ENCODE measurements around the gene MRPL34.
"Not testable (repeated sequence)": the region's sequence is repeated elsewhere in the genome, so short reads cannot be mapped to it uniquely, and the experiment has no call there.

MRPL34 gene

DNA sequence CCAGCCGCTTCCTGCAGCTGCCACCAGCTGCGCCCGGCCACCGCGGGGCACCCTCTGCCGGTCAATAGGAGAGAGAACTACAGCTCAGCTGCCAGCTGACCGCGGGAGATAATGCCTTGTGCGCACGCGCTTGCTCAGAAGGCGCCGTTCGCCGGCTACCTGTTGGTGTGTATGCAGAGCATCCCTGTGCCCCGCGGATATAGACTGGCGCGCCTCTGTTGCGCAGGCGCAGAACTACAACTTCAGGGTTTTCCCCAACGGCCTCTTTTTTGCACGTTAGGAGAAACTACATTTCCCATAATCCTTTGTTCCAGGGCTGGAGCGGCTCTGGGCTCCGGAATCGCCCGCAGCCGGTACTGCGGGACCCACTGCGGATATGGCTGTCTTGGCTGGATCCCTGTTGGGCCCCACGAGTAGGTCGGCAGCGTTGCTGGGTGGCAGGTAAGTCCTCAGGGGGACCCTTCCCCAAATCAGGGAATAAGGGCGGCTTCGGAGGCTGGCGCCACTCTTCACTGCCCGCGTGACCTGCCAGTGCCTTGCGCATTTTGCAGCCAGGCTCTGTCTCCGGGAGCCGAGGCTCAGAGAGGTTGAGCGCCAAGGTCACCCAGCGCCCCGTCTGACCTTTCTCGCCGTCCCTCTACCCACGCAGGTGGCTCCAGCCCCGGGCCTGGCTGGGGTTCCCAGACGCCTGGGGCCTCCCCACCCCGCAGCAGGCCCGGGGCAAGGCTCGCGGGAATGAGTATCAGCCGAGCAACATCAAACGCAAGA is at the start of gene MRPL34:
Gene MRPL34 (plus strand): TSS at position 356 of the 768 bp plus-strand sequence. CDS start 21 bp downstream, at position 377.
- peak within 1 kb of the TSS; percentile 81 for H3K27ac ChIP-seq
- DNase-seq (ENCODE audit: low read depth, low spot score): peak; percentile 98

DNA sequence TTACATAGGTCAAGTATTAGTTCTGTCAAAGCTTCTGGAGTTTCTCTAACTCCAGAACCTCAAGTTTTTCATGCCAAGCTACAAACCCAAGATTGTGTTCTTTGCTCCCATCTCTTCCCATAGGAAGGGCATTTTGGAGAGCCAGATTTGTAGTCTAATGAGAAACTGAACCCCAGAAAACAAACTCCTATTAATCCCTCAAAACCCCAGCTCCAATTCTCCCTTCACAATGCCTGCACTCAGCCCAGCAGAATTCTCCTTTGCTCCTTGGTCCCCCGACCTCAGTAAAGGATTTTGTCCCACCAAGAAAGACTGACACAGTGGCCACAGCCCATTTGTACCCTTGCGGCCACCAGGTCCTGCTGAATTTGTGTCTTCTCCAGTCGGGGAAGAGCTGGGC is 49.5 kb upstream of the MRPL34 start:
- H3K27ac ChIP-seq: no peak overlapping the region
- DNase-seq (ENCODE audit: low read depth, low spot score): no peak

DNA sequence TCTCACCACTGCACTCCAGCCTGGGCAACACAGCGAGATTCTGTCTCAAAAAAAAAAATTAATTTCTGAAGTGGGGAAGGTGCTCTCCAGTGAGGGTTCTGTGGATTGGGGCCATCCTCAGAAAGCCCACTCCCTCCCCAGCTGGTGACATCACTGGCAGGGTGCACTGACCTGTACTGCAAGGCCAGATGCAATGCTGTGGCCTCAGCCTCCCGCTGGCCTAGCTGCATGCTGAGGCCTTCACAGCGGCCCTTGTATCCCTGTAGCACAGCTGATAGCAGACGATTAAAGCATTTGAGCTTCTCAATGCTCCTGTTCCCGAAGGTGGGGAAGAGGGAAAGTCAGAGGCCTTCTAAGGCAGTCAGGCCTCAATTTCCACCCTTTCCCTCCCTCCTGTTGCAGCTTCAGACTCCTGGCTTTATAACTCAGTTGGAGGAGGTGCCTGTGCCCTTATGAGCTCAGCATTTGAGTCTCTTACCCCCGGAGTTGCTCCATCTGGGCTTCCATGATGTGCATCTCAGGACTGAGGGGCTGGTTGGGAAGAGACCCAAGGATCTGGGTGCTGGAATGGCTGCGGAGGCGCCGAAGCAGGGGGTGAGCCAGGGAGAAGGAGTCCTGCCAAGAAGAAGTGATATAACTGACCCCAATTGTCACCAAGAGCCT is 46.4 kb upstream of the MRPL34 start:
- DNase-seq (ENCODE audit: low read depth, low spot score): no peak
- H3K27ac ChIP-seq: no peak overlapping the region

DNA sequence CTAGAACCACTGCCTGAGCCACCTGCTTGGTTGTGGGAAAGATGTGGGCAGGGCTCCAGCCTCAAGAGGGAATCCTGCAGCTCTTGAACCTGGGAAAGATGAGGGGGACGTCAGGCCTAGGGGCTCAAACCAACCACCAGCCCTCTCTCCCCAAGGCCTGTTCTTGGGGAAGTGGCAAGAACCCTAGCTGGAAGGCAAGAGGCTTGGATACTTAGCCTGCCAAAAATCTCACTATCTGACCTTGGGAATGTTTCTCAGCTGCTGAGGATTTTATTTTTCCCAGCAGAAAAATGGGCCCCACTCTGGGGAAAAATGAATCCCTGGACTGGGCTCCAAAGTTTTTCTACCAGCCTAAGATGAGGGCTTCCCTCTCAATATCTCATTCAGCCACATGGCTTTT is 45.7 kb upstream of the MRPL34 start:
- H3K27ac ChIP-seq: no peak overlapping the region
- DNase-seq (ENCODE audit: low read depth, low spot score): no peak

DNA sequence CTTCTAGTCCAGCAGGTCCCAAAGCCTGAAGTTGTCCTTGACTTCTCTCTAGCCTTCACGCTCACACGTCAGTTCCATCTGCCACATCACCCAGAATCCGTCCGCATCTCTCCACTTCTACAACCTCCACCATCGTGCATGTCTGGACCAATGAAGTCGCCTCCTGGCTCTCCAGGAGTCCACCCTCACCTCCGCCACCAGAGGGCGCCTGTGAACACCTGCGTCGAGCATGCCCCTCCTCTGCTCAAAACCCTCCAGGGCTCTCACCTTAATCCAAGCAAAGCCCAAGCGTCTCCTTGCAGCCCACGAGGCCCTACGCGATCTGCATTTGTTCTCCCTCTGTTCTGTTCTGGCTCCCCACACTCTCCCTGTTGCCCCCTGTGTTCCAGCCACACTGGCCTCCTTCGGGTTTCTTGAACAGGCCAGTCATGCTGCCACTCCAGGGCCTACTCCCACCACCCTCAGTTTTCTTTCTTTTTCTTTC is 44.8 kb upstream of the MRPL34 start:
- no peak overlapping the region for H3K27ac ChIP-seq
- DNase-seq (ENCODE audit: low read depth, low spot score): no peak

DNA sequence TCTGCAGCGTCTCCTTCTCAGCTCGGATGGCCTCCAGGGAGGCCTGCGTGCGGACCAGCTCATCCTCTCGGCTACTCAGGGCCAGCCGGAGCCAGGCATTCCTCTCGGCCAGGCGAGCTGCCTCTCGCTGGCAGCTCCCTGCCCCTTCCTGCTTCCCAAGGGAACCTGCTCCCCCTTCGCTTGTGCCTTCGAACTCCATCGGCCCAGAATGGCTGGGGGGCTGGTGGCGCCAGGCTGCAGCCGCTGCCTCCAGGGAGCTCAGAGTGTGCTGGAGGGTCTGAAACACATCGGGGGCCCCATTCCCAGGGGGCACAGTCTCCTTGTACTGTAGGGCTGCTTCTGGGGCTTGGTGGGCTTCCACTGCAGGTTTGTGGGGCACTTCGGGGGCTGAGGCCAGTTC is 43.1 kb upstream of the MRPL34 start:
- no peak overlapping the region for H3K27ac ChIP-seq
- DNase-seq (ENCODE audit: low read depth, low spot score): no peak

DNA sequence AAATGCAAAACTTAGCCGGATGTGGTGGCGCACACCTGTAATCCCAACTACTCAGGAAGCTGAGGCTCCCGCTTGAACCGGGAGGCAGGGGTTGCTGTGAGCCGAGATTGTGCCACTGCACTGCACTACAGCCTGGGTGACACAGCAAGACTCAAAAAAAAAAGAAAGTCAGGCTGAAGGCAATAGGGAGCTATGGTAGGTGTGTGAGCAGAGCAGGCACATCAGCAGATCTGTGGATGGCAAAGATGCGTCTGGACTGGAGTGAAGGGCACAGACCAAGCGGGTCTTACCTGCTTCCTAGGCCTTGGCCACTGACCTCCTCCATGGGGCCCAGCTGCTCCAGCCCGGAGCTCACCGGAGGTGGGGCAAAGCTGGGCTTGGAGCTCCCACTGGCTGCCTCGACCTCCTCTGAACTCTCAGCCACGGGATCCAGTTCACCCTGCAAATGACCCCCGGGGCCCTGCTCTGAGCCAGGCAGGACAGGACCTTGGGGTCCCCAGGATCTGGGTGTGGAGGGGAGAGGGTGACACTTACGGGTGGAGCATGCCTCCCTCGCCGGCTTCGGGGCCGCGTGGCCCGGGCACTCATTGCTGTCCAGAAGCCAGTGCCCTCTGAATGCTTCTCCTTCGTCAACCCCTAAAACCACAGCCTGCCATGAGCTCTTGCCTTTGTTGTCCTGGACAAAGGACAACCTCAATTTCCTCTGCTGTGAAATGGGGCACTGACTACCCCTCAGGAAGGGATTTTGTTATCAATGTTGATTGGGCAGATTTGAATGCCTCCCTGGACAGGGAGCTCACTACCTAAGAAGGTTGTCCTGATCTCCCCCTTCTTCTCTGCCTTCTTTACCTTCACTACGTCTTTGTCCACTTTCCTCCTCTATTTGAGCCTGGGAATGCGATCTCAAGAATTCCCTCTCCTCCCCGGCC is 41.7 kb upstream of the MRPL34 start:
- H3K27ac ChIP-seq: no peak overlapping the region
- DNase-seq (ENCODE audit: low read depth, low spot score): no peak

DNA sequence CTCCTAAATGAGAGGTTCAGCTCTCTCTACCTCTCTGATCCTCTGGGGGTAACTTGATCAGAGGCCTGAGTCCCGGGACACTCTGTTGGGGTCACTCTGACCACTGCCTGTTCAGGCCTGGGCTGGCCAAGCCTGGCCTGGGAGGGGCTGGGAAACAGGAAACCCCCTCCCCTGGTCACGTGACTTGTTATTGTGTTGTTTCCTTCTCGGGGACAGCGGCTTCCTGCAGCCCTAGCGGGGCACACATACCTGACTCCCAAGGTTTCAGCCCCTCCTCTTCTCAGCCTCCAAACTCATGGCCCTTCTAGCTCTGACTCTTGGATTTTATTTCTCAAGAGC is 41.1 kb upstream of the MRPL34 start, which contains the start of gene USHBP1:
Gene USHBP1 (minus strand): TSS at position 105 of the 339 bp plus-strand sequence. CDS start 446 bp downstream, outside the sequence.
- no peak for DNase-seq (ENCODE audit: low read depth, low spot score)
- no peak within 1 kb of the TSS for H3K27ac ChIP-seq

DNA sequence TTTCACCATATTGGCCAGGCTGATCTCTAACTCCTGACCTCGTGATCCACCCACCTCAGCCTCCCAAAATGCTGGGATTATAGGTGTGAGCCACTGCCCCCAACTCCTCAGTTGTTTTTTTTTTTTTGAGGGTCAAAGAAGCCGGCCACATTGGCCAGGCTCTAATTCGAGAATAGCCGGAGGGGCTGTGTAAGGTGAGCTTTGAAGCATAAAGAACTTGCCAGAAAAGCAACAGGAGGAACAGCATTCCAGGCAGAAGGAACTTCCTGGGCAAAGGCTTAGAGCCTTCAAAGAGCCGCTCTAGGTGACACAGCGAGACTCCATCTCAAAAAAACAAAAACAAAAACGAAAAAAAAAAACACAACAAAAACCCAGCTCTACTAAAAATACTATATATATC is 39.6 kb upstream of the MRPL34 start:
- H3K27ac ChIP-seq: no peak overlapping the region
- DNase-seq (ENCODE audit: low read depth, low spot score): no peak

DNA sequence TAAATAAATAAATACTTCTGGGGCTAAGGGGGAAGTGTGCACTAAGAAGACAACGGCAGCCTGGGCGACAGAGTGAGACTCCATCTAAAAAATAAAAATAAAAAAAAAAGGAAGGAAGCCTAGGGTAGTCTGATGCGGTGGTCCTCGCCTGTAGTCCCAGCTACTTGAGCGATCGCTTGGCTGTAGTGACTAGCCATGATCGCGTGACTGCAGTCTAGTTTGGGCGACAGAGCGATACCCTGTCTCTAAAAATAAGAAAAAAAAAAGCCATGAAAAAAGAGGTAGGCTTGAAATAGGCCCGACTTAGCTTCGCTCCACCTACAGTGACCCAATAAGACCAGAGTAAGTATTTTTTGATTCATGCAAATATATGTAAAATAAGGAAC is 39.1 kb upstream of the MRPL34 start:
- H3K27ac ChIP-seq: no peak overlapping the region
- no peak for DNase-seq (ENCODE audit: low read depth, low spot score)

DNA sequence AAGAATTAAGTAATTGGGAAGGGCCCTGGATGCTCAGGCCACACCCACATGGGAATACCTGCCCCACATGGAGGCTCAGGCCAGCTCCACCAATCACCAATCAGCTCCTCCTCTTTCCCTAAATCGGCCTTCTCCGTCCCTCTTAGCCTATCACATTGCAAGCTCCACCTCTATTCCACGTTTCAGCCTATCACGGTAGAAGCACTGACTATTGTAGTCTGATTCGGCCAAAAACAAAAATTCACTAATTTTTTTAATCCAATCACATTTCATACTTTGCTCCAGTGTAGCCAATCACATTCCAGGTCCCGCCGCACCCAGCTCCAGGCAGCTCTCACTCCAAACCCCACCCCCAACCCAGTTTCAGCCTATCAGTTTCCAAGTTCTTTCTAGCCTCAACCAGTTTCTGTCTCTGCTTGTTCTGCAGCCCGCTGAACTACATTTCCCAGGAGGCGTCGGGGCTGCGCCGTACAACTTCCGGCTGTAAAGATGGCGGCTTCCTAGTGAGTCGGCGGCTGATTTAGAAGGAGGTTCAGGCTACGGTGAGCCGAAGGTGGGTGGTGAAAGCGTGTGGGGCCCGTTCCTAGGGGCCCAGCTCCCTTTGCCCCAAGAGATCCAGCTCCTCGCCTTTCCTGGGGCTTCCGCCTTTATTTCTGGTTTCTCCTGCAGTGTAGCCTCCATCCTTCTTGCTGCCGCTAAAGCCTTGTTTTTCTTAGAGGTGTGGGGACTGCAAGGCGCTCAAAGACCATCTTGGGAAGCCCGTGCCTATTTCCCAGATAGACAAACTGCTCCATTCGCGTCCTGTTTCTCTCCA is 38.5 kb upstream of the MRPL34 start, which contains the start of gene BABAM1:
Gene BABAM1 (plus strand): TSS at position 469 of the 814 bp plus-strand sequence. CDS start 1,364 bp downstream, outside the sequence.
- DNase-seq (ENCODE audit: low read depth, low spot score): peak; percentile 97
- peak within 1 kb of the TSS; percentile 61 for H3K27ac ChIP-seq

DNA sequence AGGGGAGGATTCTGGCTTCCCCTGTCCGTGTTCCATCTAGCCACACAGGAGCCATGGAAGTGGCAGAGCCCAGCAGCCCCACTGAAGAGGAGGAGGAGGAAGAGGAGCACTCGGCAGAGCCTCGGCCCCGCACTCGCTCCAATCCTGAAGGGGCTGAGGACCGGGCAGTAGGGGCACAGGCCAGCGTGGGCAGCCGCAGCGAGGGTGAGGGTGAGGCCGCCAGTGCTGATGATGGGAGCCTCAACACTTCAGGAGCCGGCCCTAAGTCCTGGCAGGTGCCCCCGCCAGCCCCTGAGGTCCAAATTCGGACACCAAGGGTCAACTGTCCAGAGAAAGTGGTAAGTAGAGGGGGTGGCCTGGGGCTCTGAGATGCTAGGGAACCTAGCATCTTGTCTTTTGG is 36.9 kb upstream of the MRPL34 start:
- DNase-seq (ENCODE audit: low read depth, low spot score): no peak
- H3K27ac ChIP-seq: no peak overlapping the region

DNA sequence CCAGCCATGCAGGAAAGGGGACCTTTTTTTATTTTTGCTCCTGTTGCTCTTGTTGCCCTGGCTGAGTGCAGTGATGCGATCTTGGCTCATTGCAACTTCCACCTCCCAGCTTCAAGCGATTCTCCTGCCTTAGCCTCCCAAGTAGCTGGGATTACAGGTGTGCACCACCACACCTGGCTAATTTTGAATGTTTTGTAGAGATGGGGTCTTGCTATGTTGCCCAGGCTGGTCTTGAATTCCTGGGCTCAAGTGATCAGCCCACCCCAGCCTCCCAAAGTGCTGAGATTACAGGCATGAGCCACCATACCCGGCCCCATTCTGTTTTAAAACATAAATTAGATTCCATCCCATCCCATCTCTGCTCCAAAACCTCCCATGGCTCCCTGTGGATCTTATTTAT is 30.8 kb upstream of the MRPL34 start:
- H3K27ac ChIP-seq; DNase-seq (ENCODE audit: low read depth, low spot score): not testable (repeated sequence)

DNA sequence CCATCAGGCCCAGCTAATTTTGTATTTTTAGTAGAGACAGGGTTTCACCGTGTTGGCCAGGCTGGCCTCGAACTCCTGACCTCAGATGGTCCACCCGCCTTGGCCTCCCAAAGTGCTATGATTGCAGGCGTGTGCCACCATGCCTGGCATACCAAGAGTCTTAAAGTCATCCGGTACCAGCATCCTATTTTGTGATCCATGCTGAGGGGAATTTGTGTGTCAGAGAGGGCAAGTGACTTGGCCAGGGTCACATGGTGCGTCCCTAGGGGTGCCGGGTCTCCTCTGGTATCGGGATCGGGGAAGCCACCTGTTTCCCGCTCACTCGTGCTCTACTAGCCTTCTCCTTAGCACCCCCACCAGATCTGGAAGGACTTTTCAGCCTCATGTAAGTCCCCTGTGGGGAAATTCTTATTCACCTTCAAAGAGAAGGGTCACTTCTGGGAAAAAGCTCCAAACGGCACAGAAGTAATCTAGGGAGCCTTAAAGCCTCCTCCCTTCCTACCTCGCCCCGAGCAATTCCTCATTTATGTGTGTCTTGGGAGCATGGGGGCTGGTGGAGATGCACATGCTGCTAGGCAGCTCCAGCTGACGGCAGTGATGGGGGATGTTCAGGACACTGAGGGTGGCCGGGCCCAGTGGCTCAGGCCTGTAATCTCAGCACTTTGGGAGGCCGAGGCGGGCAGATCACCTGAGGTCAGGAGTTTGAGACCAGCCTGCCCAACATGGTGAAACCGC is 30.1 kb upstream of the MRPL34 start:
- no peak for DNase-seq (ENCODE audit: low read depth, low spot score)

DNA sequence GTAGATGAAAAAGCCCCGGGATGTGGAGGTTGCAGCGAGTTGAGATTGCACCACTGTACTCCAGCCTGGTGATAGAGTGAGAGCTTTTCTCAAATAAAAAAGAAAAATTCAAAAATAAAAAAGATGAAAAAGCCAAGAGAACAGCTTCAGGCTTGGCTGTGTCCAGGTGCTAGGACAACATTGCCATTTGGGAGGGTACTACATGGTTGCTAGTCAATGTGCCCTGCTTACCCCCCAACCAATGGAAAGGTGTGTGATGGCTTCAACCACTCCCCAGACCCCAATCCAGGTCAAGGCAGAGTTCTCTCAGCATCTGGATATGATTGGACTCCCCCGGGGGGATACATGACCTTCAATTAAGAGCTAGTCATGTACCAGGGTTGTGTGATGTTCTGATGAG is 26.2 kb upstream of the MRPL34 start:
- H3K27ac ChIP-seq: no peak overlapping the region
- no peak for DNase-seq (ENCODE audit: low read depth, low spot score)

More for the DNA sequence above, 30.1 kb upstream of the MRPL34 start:
- no peak overlapping the region for H3K27ac ChIP-seq

DNA sequence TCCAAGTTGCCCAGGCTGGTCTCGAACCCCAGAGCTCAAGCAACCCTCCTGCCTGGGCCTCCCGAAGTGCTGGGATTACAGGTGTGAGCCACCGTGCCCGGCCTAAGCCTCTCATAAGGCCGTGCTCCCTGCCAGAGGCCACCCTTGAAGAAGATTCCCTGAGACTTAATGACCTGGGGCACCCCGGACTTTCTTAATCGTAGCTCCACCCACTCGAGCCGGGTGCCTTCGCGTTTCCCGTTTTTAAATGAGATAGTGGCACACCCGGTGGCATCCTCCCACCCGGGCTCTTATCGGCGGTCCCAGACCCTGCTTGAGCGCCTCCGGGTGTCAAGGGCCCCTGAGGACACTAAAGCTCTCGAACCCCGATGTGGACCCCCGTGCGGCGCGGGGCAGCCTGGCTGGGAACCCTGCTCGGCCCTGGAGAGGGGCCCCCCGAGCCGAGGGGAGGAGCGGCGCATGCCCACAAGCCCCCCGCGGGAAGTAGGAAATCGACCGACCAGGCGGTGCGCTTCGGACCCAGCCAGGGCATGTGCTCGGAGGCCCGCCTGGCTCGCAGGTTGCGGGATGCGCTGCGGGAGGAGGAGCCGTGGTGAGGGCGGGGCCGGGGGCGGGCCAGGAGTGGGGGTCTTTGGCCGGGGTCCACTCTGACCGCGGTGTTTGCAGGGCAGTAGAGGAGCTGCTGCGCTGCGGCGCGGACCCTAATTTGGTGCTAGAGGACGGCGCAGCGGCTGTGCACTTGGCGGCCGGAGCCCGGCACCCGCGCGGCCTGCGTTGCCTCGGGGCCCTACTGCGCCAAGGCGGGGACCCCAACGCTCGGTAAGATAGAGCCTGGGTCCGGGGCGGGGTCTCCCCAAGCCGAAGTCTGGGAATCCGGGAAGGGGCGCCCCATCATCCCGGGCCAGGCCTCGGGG is 24.0 kb upstream of the MRPL34 start, which contains the start of gene ANKLE1:
Gene ANKLE1 (plus strand): TSS at position 511 of the 914 bp plus-strand sequence. CDS start 20 bp downstream, at position 531.
- no peak within 1 kb of the TSS for H3K27ac ChIP-seq
- no peak for DNase-seq (ENCODE audit: low read depth, low spot score)

DNA sequence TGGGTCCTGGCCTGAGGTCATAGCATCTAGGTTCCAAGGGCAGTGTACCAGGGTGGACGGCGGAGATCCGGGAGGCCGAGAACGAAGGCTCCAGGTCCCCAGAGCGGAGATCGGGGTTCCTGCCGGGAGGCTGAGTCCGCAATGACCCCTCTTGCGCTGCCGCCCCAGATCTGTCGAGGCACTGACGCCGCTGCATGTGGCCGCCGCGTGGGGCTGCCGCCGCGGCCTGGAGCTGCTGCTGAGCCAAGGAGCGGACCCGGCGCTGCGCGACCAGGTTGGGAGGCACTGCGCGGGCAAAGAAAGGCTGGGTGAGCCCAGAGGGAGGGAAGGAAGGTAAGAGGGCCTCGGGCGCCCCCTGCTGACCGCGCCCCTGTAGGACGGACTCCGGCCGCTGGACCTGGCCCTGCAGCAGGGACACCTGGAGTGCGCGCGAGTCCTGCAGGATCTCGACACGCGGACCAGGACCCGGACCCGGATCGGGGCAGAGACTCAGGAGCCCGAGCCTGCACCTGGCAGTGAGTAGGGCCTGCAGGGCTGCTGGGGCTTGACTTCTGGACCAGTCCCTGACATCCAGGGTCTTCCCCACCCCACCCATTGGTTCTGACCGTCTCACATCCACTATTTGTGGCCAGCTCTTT is 23.1 kb upstream of the MRPL34 start:
- DNase-seq (ENCODE audit: low read depth, low spot score): no peak
- H3K27ac ChIP-seq: no peak overlapping the region
